A549 treated with AZD9567 at 1 μM for 4 hours (cell line): ENCODE measurements around the gene POLR1F. TPM values are rescaled to one million over a fixed set of nuclear protein-coding genes. Genes with fewer than 3 reads are reported as not detected.

ENCODE experiments used
- total RNA-seq: library from RNA; stranded (reverse); fragments of 200-300 nt; extraction: Qiagen RNA extraction; gene quantifications from 5 replicates; pipeline ENCODE4 v1.2.3, GENCODE V29; 2022; ENCODE audit not compliant: insufficient read depth

The POLR1F gene
- total RNA-seq: 12.9 to 19.4 TPM (median 16.3 TPM) in 5 replicates

GRCh38 chr7:19708397-19709248 is at the start of gene POLR1F:
POLR1F (minus strand) TSS chr7:19709037; CDS start chr7:19709016, 21 bp downstream.

Other genes with a start within 250 kb of the POLR1F start
- not detected in 5 replicates for gene TMEM196, start 64.6 kb upstream of the POLR1F start, total RNA-seq